HCT116 (cell line): ENCODE measurements around the gene PRMT1. TPM values are rescaled to one million over a fixed set of nuclear protein-coding genes. Genes with fewer than 3 reads are reported as not detected.

ENCODE experiments used
- ATAC-seq: fragments of 200-7000 bp; cut with Tn5 transposase; 2 replicates; pipeline ENCODE4 v1.9.1; 2020; ENCODE audit warnings: mild to moderate bottlenecking, moderate library complexity
- BruUV-seq: library from RNA; stranded (reverse); fragments of 400-500 nt; replicated peaks from 2 replicates; lab custom pipeline; 2021; lab: Mats Ljungman, UMichigan
- CTCF ChIA-PET: fragments of 300-600 bp; sonication (Branson Sonifier 250); formaldehyde crosslinking; loops from one replicate; lab custom pipeline; 2021; ENCODE audit warnings: antibody characterized with exemption; lab: Charles Lee
- POLR2A ChIA-PET: fragments of 300-600, 350-600 bp; sonication (Branson Sonifier 250); formaldehyde crosslinking; loops from one replicate; lab custom pipeline; 2021; ENCODE audit warnings: antibody characterized with exemption; lab: Charles Lee
- RAD21 ChIA-PET, 2 experiments: fragments of 300-600 bp; sonication (Branson Sonifier 250); formaldehyde crosslinking; loops; one replicate each; lab custom pipeline; 2023; ENCODE audit warnings: low total read pairs in 2 of 2; ENCODE audit not compliant: uncharacterized antibody in 2 of 2, unreplicated experiment in 2 of 2, low non-redundant PET in 1 of 2; lab: Charles Lee
- DNase-seq: peaks from one replicate; pipeline ENCODE4 v3.0.0-alpha.2; 2010; ENCODE audit warnings: low read depth, low spot score
- H2AFZ ChIP-seq: fragments of 200-600 bp; shearing (Covaris generic), sonication (generic); 2 replicates; pipeline ENCODE4 v1.6.1; 2017; ENCODE audit warnings: low read depth, mixed run types, mixed read lengths, antibody characterized with exemption, low read length; ENCODE audit not compliant: poor library complexity, severe bottlenecking
- H3K27ac ChIP-seq: 2 replicates; pipeline ENCODE4 v1.5.1; 2012; ENCODE audit warnings: low read depth, low read length
- H3K27me3 ChIP-seq: fragments of 200-600 bp; sonication (generic); 2 replicates; pipeline ENCODE4 v1.6.1; 2016; ENCODE audit warnings: mixed run types, low read length, mixed read lengths; ENCODE audit not compliant: insufficient read depth
- H3K36me3 ChIP-seq, 2 experiments: fragments of 200-500 bp in 1 of 2; fragments of 200-600 bp in 1 of 2; sonication (Bioruptor generic) in 1 of 2; sonication (generic) in 1 of 2; 2 replicates each; pipeline versions ENCODE4 v1.5.1 to v1.6.1; 2014 to 2016; ENCODE audit warnings: low read length in 2 of 2, inconsistent platforms in 1 of 2, mixed read lengths in 1 of 2, mixed run types in 1 of 2; ENCODE audit not compliant: insufficient read depth in 2 of 2, control insufficient read depth in 1 of 2
- H3K4me1 ChIP-seq, 2 experiments: fragments of 200-600 bp in 1 of 2; sonication (generic) in 1 of 2; 2 replicates each; pipeline versions ENCODE4 v1.5.1 to v1.6.1; 2012 to 2017; ENCODE audit warnings: low read length in 2 of 2, inconsistent platforms in 1 of 2, mild to moderate bottlenecking in 1 of 2, mixed read lengths in 1 of 2, mixed run types in 1 of 2, moderate library complexity in 1 of 2; ENCODE audit not compliant: insufficient read depth in 2 of 2, control insufficient read depth in 1 of 2
- H3K4me2 ChIP-seq: fragments of 200-600 bp; sonication (generic); 2 replicates; pipeline ENCODE4 v1.6.1; 2017; ENCODE audit warnings: mixed run types, low read length, mixed read lengths
- H3K4me3 ChIP-seq, 2 experiments: fragments of 200-600 bp in 1 of 2; sonication (generic) in 1 of 2; replicated peaks in 1 of 2; 2 replicates each; pipeline ENCODE4 v1.5.1; 2011 to 2016; ENCODE audit warnings: low read length in 2 of 2, control low read depth in 1 of 2, low read depth in 1 of 2, mild to moderate bottlenecking in 1 of 2, mixed read lengths in 1 of 2, mixed run types in 1 of 2
- H3K79me2 ChIP-seq: fragments of 200-600 bp; sonication (generic); 2 replicates; pipeline ENCODE4 v1.6.1; 2017; ENCODE audit warnings: mild to moderate bottlenecking, mixed run types, low read length, moderate library complexity, mixed read lengths; ENCODE audit not compliant: insufficient read depth
- H3K9ac ChIP-seq: fragments of 200-600 bp; sonication (generic); 2 replicates; pipeline ENCODE4 v1.6.1; 2016; ENCODE audit warnings: low read length, mixed read lengths
- H3K9me2 ChIP-seq: fragments of 200-600 bp; sonication (generic), shearing (Covaris generic); 2 replicates; pipeline ENCODE4 v1.6.1; 2017; ENCODE audit warnings: mixed run types, mild to moderate bottlenecking, moderate library complexity; ENCODE audit not compliant: insufficient read depth
- H3K9me3 ChIP-seq, 2 experiments: fragments of 200-500 bp in 1 of 2; fragments of 200-600 bp in 1 of 2; sonication (Bioruptor generic) in 1 of 2; sonication (generic) in 1 of 2; 2 replicates each; pipeline ENCODE4 v1.6.1; 2014 to 2017; ENCODE audit warnings: low read length in 2 of 2, mixed read lengths in 2 of 2, inconsistent platforms in 1 of 2, low read depth in 1 of 2, mild to moderate bottlenecking in 1 of 2, mixed run types in 1 of 2, moderate library complexity in 1 of 2; ENCODE audit not compliant: control insufficient read depth in 1 of 2, insufficient read depth in 1 of 2
- H4K20me1 ChIP-seq: fragments of 200-600 bp; sonication (generic), shearing (Covaris generic); 2 replicates; pipeline ENCODE4 v1.6.1; 2017; ENCODE audit warnings: mixed run types, mild to moderate bottlenecking, moderate library complexity; ENCODE audit not compliant: insufficient read depth
- CBX3 ChIP-seq: IDR thresholded peaks from 2 replicates; pipeline ENCODE4 v1.6.1; 2012; ENCODE audit warnings: low read depth
- CEBPB ChIP-seq: IDR thresholded peaks from 2 replicates; pipeline ENCODE4 v1.6.1; 2012; ENCODE audit warnings: low read depth
- CTCF ChIP-seq, 3 experiments: fragments of 200-600 bp in 1 of 3; sonication (generic) in 1 of 3; IDR thresholded peaks in 2 of 3; conservative IDR thresholded peaks in 1 of 3; 2 replicates each; pipeline ENCODE4 v1.5.1; 2012 to 2017; ENCODE audit warnings: low read depth in 2 of 3, low read length in 2 of 3, antibody characterized with exemption in 1 of 3, borderline replicate concordance in 1 of 3, control low read depth in 1 of 3, mild to moderate bottlenecking in 1 of 3, mixed read lengths in 1 of 3, mixed run types in 1 of 3, moderate library complexity in 1 of 3; ENCODE audit not compliant: insufficient read depth in 1 of 3
- EGR1 ChIP-seq: IDR thresholded peaks from 2 replicates; pipeline ENCODE4 v1.6.1; 2012; ENCODE audit warnings: low read depth
- FOSL1 ChIP-seq: IDR thresholded peaks from 2 replicates; pipeline ENCODE4 v1.6.1; 2012; ENCODE audit warnings: low read depth
- MAX ChIP-seq: IDR thresholded peaks from 2 replicates; pipeline ENCODE4 v1.6.1; 2012
- POLR2A ChIP-seq: IDR thresholded peaks from 2 replicates; pipeline ENCODE4 v1.7.0; 2011; ENCODE audit warnings: borderline replicate concordance; ENCODE audit not compliant: insufficient read depth, insufficient read length; ENCODE audit errors: extremely low read depth
- POLR2AphosphoS5 ChIP-seq: IDR thresholded peaks from 2 replicates; pipeline ENCODE4 v1.6.1; 2011; ENCODE audit warnings: mild to moderate bottlenecking, low read depth, low read length, moderate library complexity
- RAD21 ChIP-seq: IDR thresholded peaks from 2 replicates; pipeline ENCODE4 v1.6.1; 2012; ENCODE audit warnings: low read depth, mild to moderate bottlenecking
- REST ChIP-seq: IDR thresholded peaks from 2 replicates; pipeline ENCODE4 v1.6.1; 2012; ENCODE audit warnings: low read depth
- SRF ChIP-seq: IDR thresholded peaks from 2 replicates; pipeline ENCODE4 v1.6.1; 2012; ENCODE audit warnings: low read depth
- ZBTB33 ChIP-seq: IDR thresholded peaks from 2 replicates; pipeline ENCODE4 v1.6.1; 2011; ENCODE audit warnings: mild to moderate bottlenecking, low read length, moderate library complexity; ENCODE audit not compliant: insufficient replicate concordance; ENCODE audit errors: extremely low read depth
- intact Hi-C: fragments of 100-400 bp; cut with micrococcal nuclease; formaldehyde crosslinking; loops from 2 replicates; pipeline ENCODE4 v1.10.0; 2022
- total RNA-seq: library from RNA; stranded (reverse); gene quantifications from one replicate; pipeline ENCODE4 v1.2.1, GENCODE V29; 2021; ENCODE audit not compliant: unreplicated experiment

PRMT1 gene
- total RNA-seq, 1 experiment from 2014 or later = 428 TPM

GRCh38 chr19:49687150-49687549 is 10.1 kb downstream of the PRMT1 start:
- intact Hi-C loops = no loop called here
- H3K4me3 ChIP-seq = no peak overlapping the region
- H3K79me2 ChIP-seq = peaks cover 37% of the 10 kb centered on the region
- peaks cover 13% of the 10 kb centered on the region; the same call in 1 of the 2 replicates for H4K20me1 ChIP-seq
- H3K9me2 ChIP-seq = no peaks in the 10 kb centered on the region
- no peak overlapping the region for H3K9ac ChIP-seq
- H2AFZ ChIP-seq = no peak overlapping the region
- DNase-seq = no peak
- RAD21 ChIA-PET = no interaction called here
- H3K9me3 ChIP-seq = no peaks in the 10 kb centered on the region
- ATAC-seq = no peak
- TF ChIP-seq SRF = no peak
- TF ChIP-seq RAD21 = no peak
- no peak for TF ChIP-seq ZBTB33
- no peak for TF ChIP-seq POLR2AphosphoS5
- TF ChIP-seq CBX3 = no peak
- TF ChIP-seq CEBPB = no peak
- TF ChIP-seq CTCF (IDR thresholded peaks at IDR 0.05 in 2 of 3, conservative IDR thresholded peaks at IDR 0.05 in 1 of 3; ENCODE audit: borderline replicate concordance in 1 of 3, insufficient read depth in 1 of 3, low read depth in 2 of 3, low read length in 2 of 3) = no peak
- TF ChIP-seq POLR2A = no peak
- TF ChIP-seq REST = no peak
- no peak for TF ChIP-seq FOSL1
- TF ChIP-seq EGR1 = no peak
- TF ChIP-seq MAX = no peak
- TF ChIP-seq, all 23 proteins: peak for 0
- Histone ChIP-seq H3K27ac (no peak overlapping the region), H3K4me2 (no peak overlapping the region), H3K36me3 (peaks cover 35 to 46% of the 10 kb centered on the region in 2 experiments), H3K27me3 (no peaks in the 10 kb centered on the region), H3K4me1 (peaks cover 0 to 26% of the 10 kb centered on the region in 2 experiments; a peak in 2 of 4 replicates)
- ChIA-PET CTCF (interaction anchor here (0.9 kb wide), 1 partner anchor 11 kb away, joined by 3 read pairs; no protein-coding TSS in a partner anchor), POLR2A (interaction anchor here (1.0 kb wide), 1 partner anchor 31 kb away, joined by 3 read pairs; no protein-coding TSS in a partner anchor)
- BruUV-seq = no TSS peak
